IMR-90 (cell line): Measurements from ENCODE around the gene RNF31. TPM values are rescaled to one million over a fixed set of nuclear protein-coding genes. Genes with fewer than 3 reads are reported as not detected.

Experiments
- ATAC-seq: fragments of 200-7000 bp; cut with Tn5 transposase; 2 replicates; pipeline ENCODE4 v1.9.1; 2020; ENCODE audit warnings: low read depth, mild to moderate bottlenecking, moderate library complexity
- BruUV-seq: library from RNA; stranded (reverse); fragments of 400-500 nt; replicated peaks from 2 replicates; lab custom pipeline; 2021; lab: Mats Ljungman, UMichigan
- CTCF ChIA-PET: fragments of 300-600 bp; formaldehyde crosslinking; extraction: SDS; loops from one replicate; lab custom pipeline; 2021; ENCODE audit warnings: antibody characterized with exemption; lab: Yijun Ruan, JAX
- POLR2A ChIA-PET: fragments of 300-600 bp; sonication (Branson Sonifier 250); formaldehyde crosslinking; loops from one replicate; lab custom pipeline; 2022; ENCODE audit warnings: antibody characterized with exemption; ENCODE audit not compliant: unreplicated experiment; lab: Charles Lee
- DNase-seq: peaks from one replicate; pipeline ENCODE4 v3.0.0; 2013
- H2AFZ ChIP-seq: replicated peaks from 2 replicates; pipeline ENCODE3; 2013; ENCODE audit warnings: low read length, mild to moderate bottlenecking; ENCODE audit not compliant: poor library complexity
- H2AK5ac ChIP-seq: 2 replicates; pipeline ENCODE4 v1.6.1; 2013; ENCODE audit warnings: low read depth, low read length, inconsistent platforms
- H2AK9ac ChIP-seq: replicated peaks from 2 replicates; pipeline ENCODE3; 2013; ENCODE audit warnings: mild to moderate bottlenecking, low read depth, low read length, moderate library complexity; ENCODE audit not compliant: poor library complexity
- H2BK120ac ChIP-seq: 2 replicates; pipeline ENCODE4 v1.6.1; 2013; ENCODE audit warnings: low read depth, low read length, inconsistent platforms
- H2BK15ac ChIP-seq: 3 replicates; pipeline ENCODE4 v1.6.1; 2013; ENCODE audit warnings: low read depth, low read length, inconsistent platforms
- H2BK20ac ChIP-seq: 2 replicates; pipeline ENCODE4 v1.6.1; 2013; ENCODE audit warnings: low read depth, mild to moderate bottlenecking, inconsistent platforms, low read length, moderate library complexity
- H2BK5ac ChIP-seq: 2 replicates; pipeline ENCODE4 v1.6.1; 2013; ENCODE audit warnings: mild to moderate bottlenecking, low read depth, low read length, inconsistent platforms; ENCODE audit not compliant: poor library complexity, severe bottlenecking
- H3K14ac ChIP-seq: replicated peaks from 2 replicates; pipeline ENCODE4 v1.6.1; 2013; ENCODE audit warnings: low read depth, low read length, inconsistent platforms
- H3K18ac ChIP-seq: 2 replicates; pipeline ENCODE4 v1.6.1; 2013; ENCODE audit warnings: low read depth, low read length, control low read depth
- H3K23ac ChIP-seq: 2 replicates; pipeline ENCODE4 v1.6.1; 2013; ENCODE audit warnings: low read depth, low read length, inconsistent platforms
- H3K27ac ChIP-seq: 2 replicates; pipeline ENCODE4 v1.5.1; 2013; ENCODE audit warnings: mild to moderate bottlenecking, control low read depth, low read length; ENCODE audit not compliant: insufficient read depth
- H3K27me3 ChIP-seq: 2 replicates; pipeline ENCODE4 v1.6.1; 2013; ENCODE audit warnings: low read length; ENCODE audit not compliant: control insufficient read depth, insufficient read depth
- H3K36me3 ChIP-seq: 2 replicates; pipeline ENCODE4 v1.6.1; 2013; ENCODE audit warnings: low read length, mixed read lengths; ENCODE audit not compliant: control insufficient read depth, insufficient read depth
- H3K4ac ChIP-seq: 2 replicates; pipeline ENCODE4 v1.6.1; 2013; ENCODE audit warnings: low read depth, low read length, inconsistent platforms
- H3K4me1 ChIP-seq: 2 replicates; pipeline ENCODE4 v1.6.1; 2013; ENCODE audit warnings: low read length, mixed read lengths; ENCODE audit not compliant: control insufficient read depth, insufficient read depth
- H3K4me2 ChIP-seq: 2 replicates; pipeline ENCODE4 v1.6.1; 2013; ENCODE audit warnings: low read depth, mild to moderate bottlenecking, control low read depth, low read length, moderate library complexity
- H3K4me3 ChIP-seq: 2 replicates; pipeline ENCODE4 v1.5.1; 2013; ENCODE audit warnings: low read depth, mild to moderate bottlenecking, control low read depth, low read length, moderate library complexity; ENCODE audit not compliant: insufficient read depth
- H3K56ac ChIP-seq: 2 replicates; pipeline ENCODE4 v1.6.1; 2013; ENCODE audit warnings: low read length, inconsistent platforms; ENCODE audit not compliant: insufficient read depth; ENCODE audit errors: extremely low read depth
- H3K79me1 ChIP-seq, 2 experiments: 2 replicates each; pipeline ENCODE4 v1.6.1; 2013; ENCODE audit warnings: low read length in 2 of 2, inconsistent platforms in 1 of 2, low read depth in 1 of 2
- H3K9ac ChIP-seq: 2 replicates; pipeline ENCODE4 v1.6.1; 2013; ENCODE audit warnings: low read depth, low read length, control low read depth
- H3K9me1 ChIP-seq: 2 replicates; pipeline ENCODE4 v1.6.1; 2013; ENCODE audit warnings: low read length, inconsistent platforms; ENCODE audit not compliant: insufficient read depth
- H3K9me3 ChIP-seq: 2 replicates; pipeline ENCODE4 v1.6.1; 2013; ENCODE audit warnings: low read length; ENCODE audit not compliant: control insufficient read depth, insufficient read depth
- H4K20me1 ChIP-seq: 2 replicates; pipeline ENCODE4 v1.6.1; 2013; ENCODE audit warnings: low read length, inconsistent platforms; ENCODE audit not compliant: insufficient read depth
- H4K5ac ChIP-seq: 2 replicates; pipeline ENCODE4 v1.6.1; 2013; ENCODE audit warnings: mild to moderate bottlenecking, low read depth, low read length, control low read depth
- H4K8ac ChIP-seq, 2 experiments: 2 replicates each; pipeline ENCODE4 v1.6.1; 2013; ENCODE audit warnings: low read depth in 2 of 2, low read length in 2 of 2, control low read depth in 1 of 2, inconsistent platforms in 1 of 2
- H4K91ac ChIP-seq: 2 replicates; pipeline ENCODE4 v1.6.1; 2013; ENCODE audit warnings: low read depth, low read length, inconsistent platforms; ENCODE audit not compliant: insufficient read depth
- BHLHE40 ChIP-seq: fragments of 150-350 bp; IDR thresholded peaks from 2 replicates; pipeline ENCODE4 v1.6.1; 2016; ENCODE audit warnings: mild to moderate bottlenecking, low read depth, low read length
- CHD1 ChIP-seq: IDR thresholded peaks from 2 replicates; pipeline ENCODE4 v1.6.1; 2012; ENCODE audit warnings: low read depth, low read length, improper control_type of control experiment
- FOS ChIP-seq: fragments of 150-350 bp; IDR thresholded peaks from 2 replicates; pipeline ENCODE4 v1.6.1; 2016; ENCODE audit warnings: low read depth, low read length
- MAZ ChIP-seq: IDR thresholded peaks from 2 replicates; pipeline ENCODE4 v1.6.1; 2012; ENCODE audit warnings: low read depth, mild to moderate bottlenecking, low read length, improper control_type of control experiment, moderate library complexity, borderline replicate concordance
- NFE2L2 ChIP-seq: fragments of 150-350 bp; IDR thresholded peaks from 2 replicates; pipeline ENCODE4 v1.6.1; 2016; ENCODE audit warnings: low read depth, mild to moderate bottlenecking, low read length
- RCOR1 ChIP-seq: IDR thresholded peaks from 2 replicates; pipeline ENCODE4 v1.6.1; 2012; ENCODE audit warnings: mild to moderate bottlenecking, low read length, improper control_type of control experiment; ENCODE audit not compliant: insufficient replicate concordance
- RFX5 ChIP-seq: IDR thresholded peaks from 2 replicates; pipeline ENCODE4 v1.8.0; 2012; ENCODE audit warnings: low read depth, mild to moderate bottlenecking, low read length, moderate library complexity
- WGBS, 2 experiments: methylation state at CpG; one replicate each; pipeline versions ENCODE4 v1.1.5 to v1.1.7; 2013; ENCODE audit warnings: missing lambda C conversion rate in 2 of 2; ENCODE audit not compliant: insufficient read length in 1 of 2; ENCODE audit errors: extremely low coverage in 2 of 2; 5-methylcytosine and 5-hydroxymethylcytosine counted together
- dilution Hi-C: fragments of 300-500 bp; cut with HindIII; formaldehyde crosslinking; loops from one replicate; pipeline ENCODE4 v1.14.3; 2018; ENCODE audit warnings: low sequenced_read_pairs; ENCODE audit not compliant: unreplicated experiment
- in situ Hi-C: fragments of 300-500 bp; cut with MboI; formaldehyde crosslinking; loops from 3 replicates; pipeline ENCODE4 v1.14.3; 2019; ENCODE audit warnings: low sequenced_read_pairs, inconsistent platforms, mixed read lengths
- intact Hi-C: fragments of 100-400 bp; cut with micrococcal nuclease; formaldehyde crosslinking; loops from 2 replicates; pipeline ENCODE4 v1.10.0; 2022
- polyA plus RNA-seq, 3 experiments: library from polyadenylated mRNA; depleted of rRNA; stranded (reverse); fragments of >200 nt; gene quantifications; 2 replicates each; pipeline ENCODE4 v1.2.3, GENCODE V29; 2012; ENCODE audit warnings: low replicate concordance in 1 of 3
- total RNA-seq: library from RNA; depleted of rRNA; stranded (reverse); fragments of >200 nt; gene quantifications from 2 replicates; pipeline ENCODE4 v1.2.3, GENCODE V29; 2012
- TF ChIP-seq, protein P1 (sequence below): fragments of 150-350 bp; IDR thresholded peaks from 2 replicates; pipeline ENCODE4 v1.6.1; 2016; ENCODE audit warnings: low read depth, mild to moderate bottlenecking, low read length, moderate library complexity, borderline replicate concordance
- TF ChIP-seq, protein P2 (sequence below): conservative IDR thresholded peaks from 2 replicates; pipeline ENCODE4 v1.5.1; 2012; ENCODE audit warnings: mild to moderate bottlenecking, low read depth, low read length, improper control_type of control experiment

Gene RNF31
- total and polyA plus RNA-seq, 2 of the 4 experiments (the other 2 are of a cell fraction), result 31.6 to 37.5 TPM

DNA sequence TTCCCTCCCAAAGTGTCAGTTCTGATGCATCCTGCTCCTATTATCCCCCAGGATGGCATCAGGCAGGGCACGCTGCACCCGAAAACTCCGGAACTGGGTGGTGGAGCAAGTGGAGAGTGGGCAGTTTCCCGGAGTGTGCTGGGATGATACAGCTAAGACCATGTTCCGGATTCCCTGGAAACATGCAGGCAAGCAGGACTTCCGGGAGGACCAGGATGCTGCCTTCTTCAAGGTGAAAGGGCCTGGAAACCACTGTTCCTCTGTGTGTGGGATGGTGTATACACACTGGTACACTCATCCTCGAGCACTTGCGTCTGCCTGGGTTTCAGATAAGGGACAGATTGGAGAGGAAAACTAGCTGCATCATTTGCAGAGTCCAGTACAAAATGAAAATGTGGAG, 14.8 kb downstream of the RNF31 start:
- 31% methylated on average over 3 of the region's 8 CpGs; no CpG with 5 or more reads in 1 of the 2 experiments for WGBS, 2 experiments
- Histone ChIP-seq H2BK15ac (no peak overlapping the region), H4K91ac (peak overlapping the region; percentile 60; the same call in 1 of the 2 replicates), H3K4ac (peak overlapping the region; percentile 95), H2BK120ac (0 out of 2 replicates have a peak overlapping the region, but pooled peaks have one; percentile 49), H2AK5ac (peak overlapping the region; percentile 85), H3K27ac (peak overlapping the region; percentile 32; the same call in 1 of the 2 replicates), H3K23ac (peak overlapping the region; percentile 93), H4K8ac (peak overlapping the region; percentile 38 to 95; a peak in 3 of 4 replicates), H2AFZ (peak overlapping the region; percentile 53), H2AK9ac (peak overlapping the region; percentile 99), H3K18ac (no peak overlapping the region), H4K20me1 (no peaks in the 10 kb centered on the region), H3K9me1 (peaks cover 7% of the 10 kb centered on the region), H2BK5ac (peak overlapping the region; percentile 80), H3K36me3 (peaks cover 66% of the 10 kb centered on the region), H4K5ac (peak overlapping the region; percentile 78), H3K14ac (peak overlapping the region; percentile 96), H3K4me3 (peak overlapping the region; percentile 57), H2BK20ac (no peak overlapping the region), H3K9me3 (no peaks in the 10 kb centered on the region), H3K9ac (peak overlapping the region; percentile 88), H3K4me2 (peak overlapping the region; percentile 81), H3K56ac (peak overlapping the region; percentile 34; the same call in 1 of the 2 replicates), H3K27me3 (no peaks in the 10 kb centered on the region), H3K79me1 (peaks cover 12 to 40% of the 10 kb centered on the region in 2 experiments; a peak in 3 of 4 replicates), H3K4me1 (peaks cover 7% of the 10 kb centered on the region)
- ChIA-PET POLR2A (no interaction called here), CTCF (interaction anchor here (1.3 kb wide), 1 partner anchor 48 kb away, joined by 4 read pairs; the partner anchor contains the start of genes DCAF11 and NRL)
- ATAC-seq (no peak), DNase-seq (peak; percentile 75)
- dilution Hi-C loops, result no loop called here
- in situ Hi-C loops, result no loop called here
- BruUV-seq, result no TSS peak
- TF ChIP-seq, protein P1, sequence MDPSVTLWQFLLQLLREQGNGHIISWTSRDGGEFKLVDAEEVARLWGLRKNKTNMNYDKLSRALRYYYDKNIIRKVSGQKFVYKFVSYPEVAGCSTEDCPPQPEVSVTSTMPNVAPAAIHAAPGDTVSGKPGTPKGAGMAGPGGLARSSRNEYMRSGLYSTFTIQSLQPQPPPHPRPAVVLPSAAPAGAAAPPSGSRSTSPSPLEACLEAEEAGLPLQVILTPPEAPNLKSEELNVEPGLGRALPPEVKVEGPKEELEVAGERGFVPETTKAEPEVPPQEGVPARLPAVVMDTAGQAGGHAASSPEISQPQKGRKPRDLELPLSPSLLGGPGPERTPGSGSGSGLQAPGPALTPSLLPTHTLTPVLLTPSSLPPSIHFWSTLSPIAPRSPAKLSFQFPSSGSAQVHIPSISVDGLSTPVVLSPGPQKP, result no peak
- TF ChIP-seq RFX5 (no peak), BHLHE40 (no peak), FOS (no peak), MAZ (no peak), RCOR1 (no peak), CHD1 (no peak), NFE2L2 (no peak)
- TF ChIP-seq, protein P2, sequence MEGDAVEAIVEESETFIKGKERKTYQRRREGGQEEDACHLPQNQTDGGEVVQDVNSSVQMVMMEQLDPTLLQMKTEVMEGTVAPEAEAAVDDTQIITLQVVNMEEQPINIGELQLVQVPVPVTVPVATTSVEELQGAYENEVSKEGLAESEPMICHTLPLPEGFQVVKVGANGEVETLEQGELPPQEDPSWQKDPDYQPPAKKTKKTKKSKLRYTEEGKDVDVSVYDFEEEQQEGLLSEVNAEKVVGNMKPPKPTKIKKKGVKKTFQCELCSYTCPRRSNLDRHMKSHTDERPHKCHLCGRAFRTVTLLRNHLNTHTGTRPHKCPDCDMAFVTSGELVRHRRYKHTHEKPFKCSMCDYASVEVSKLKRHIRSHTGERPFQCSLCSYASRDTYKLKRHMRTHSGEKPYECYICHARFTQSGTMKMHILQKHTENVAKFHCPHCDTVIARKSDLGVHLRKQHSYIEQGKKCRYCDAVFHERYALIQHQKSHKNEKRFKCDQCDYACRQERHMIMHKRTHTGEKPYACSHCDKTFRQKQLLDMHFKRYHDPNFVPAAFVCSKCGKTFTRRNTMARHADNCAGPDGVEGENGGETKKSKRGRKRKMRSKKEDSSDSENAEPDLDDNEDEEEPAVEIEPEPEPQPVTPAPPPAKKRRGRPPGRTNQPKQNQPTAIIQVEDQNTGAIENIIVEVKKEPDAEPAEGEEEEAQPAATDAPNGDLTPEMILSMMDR, result no peak
- intact Hi-C loops, result no loop called here
